SW 1271 (cell line): ENCODE data around the gene B3GALT5.
"Not testable (repeated sequence)": the region's sequence is repeated elsewhere in the genome, so short reads cannot be mapped to it uniquely, and the experiment has no call there.

Source experiments
- DNase-seq, 2 experiments: peaks; one replicate each; lab custom pipeline; 2025; lab: John Stamatoyannopoulos, UW

The B3GALT5 gene

DNA sequence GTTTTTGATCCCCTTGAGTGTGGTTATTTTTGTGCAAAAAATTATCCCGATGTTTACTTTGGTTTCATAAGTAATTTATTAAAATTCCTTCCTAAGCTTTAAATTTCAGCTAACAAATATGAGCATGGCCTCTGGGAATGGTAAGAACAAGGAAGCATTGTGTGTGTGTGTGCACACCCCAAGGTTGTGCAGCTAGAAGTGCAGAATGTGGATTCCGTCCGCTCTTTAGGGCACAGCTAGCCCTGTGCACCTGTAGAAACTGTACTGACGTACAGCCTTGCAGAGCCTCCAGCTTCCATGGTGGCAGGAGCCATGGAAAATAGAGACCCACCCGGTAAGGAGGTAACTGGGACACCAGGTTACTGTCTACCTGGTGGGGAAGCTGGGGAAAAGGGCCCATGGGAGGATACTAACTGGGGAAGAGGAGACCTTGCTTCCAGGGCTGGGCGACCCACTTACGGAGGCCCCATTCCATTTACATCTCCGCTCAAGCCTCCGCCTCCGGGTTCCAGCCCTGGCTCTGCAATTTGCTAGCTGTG, 54.7 kb downstream of the B3GALT5 start:
- no peak for DNase-seq

DNA sequence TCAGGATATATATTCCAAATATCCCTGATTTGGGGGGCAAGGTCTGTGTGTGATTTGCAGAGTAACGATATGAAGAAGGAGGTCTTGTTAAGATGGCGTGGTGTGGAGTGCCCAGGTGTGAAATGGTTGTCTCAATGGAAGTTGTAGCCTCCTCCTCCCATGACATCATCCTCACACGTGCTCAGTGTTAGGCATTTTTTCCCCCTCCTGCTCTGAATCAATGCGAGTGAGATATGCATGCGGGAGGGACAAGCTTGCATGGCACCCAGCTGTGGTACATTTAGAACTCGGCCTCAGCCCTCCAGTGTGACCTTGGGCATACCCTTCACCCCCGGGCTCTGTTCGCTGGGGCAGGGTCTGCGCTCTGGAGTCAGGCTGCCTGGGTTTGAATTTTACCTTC, 55.6 kb downstream of the B3GALT5 start:
- DNase-seq = no peak

DNA sequence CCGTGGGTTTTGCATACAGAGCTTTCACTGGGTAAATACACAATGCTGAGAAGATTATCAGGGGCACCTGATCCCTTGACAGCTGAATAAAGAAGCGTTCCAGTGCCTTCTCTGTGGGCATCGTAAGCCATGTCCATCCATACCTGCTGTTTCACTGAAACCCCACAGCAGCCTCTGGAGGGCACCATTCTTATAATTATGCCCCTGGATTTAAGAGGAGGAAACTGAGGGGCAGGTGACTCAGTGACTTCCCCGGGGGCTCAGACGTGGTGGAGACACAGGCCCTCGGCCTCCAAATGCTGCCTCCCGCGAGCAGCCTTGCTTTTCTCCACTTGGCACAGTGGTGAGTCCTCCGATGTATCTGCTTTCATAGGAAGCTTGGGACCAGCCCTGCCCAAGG, 56.7 kb downstream of the B3GALT5 start:
- DNase-seq = no peak

DNA sequence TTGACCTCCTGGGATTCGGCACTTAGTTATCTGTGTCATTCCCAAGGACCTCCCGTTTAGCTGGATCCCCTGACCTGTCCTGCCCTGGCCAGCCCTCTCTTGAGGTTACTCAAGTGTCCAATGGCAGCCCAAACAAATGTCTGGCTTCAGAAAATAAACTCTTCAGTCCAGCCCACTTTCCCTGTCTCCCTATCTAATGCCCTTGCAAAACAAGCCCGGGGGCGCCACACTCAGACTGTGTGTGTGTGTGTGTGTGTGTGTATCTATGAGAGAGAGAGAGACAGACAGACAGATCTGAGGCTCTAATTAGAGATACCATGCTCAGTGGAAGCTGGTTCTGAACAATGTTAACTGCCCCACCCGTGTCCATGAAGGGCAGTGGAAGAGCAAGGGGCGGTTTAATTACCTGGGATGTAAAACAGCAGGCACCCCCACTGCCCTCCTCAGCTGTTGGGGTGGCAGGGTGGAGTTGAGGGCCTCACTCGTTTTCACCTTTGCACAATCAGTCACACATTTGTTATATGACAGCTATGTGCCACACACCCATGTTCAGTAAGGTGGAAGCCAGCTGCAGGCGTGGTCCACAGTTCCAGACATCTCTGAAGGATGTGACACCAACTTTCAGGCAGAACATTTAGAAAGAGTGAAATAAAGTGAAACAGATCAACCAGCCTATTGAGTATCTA, 57.4 kb downstream of the B3GALT5 start:
- DNase-seq = no peak

DNA sequence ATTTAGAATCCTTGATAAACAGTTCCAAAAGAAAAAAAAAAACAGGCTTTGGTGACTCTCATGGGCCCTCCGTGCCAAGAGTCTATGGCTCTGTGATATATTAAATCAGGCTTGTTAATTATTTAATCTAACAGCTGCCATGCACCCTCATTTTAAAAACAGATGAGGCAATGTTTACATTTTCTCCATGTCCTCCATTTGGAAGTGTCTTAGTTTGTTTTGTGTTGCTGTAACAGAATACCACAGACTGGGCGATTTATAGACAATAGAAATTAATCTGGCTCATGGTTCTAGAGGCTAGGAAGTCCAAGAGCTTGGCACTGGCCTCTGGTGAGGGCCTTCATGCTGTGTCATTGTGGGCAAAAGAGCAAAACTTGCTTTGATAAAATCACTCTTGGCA, 58.0 kb downstream of the B3GALT5 start:
- DNase-seq = no peak

DNA sequence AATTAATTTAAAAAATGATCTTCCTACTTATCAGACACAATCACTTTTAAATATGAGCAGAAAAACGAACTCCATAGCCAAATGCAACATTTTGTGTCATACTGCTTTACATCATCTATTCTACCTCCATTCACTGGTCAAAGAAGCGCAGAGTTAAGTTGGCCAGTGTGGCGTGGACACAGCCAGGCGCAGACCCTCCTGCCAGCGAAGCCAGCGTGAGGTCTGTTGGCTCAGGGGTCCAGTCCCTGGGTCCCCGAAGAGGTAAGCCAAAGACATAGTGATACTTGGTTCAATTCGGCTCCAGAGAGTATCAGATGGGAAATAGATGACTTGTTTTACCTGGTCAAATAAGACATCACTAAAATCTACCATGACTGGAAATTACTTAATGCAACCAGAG, 59.2 kb downstream of the B3GALT5 start:
- no peak for DNase-seq

DNA sequence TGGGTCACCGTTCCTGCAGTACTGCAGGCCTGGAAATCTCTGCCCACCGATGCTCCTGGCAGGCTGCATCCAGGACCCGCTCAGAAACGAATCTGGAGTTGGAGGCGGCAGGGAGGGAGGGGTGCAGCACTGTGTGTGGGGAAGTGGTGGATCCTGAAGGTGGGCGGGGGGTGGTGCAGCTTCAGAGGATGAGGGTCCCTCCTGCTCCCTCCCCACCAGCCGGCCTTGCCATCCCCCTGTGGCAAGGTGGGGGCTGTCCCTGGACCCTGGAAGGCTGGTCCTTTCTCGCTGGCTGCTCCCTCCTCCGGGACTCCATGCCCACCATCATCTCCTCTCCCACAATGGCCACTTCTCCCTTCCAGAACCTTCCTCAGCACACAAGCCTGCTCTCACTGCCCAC, 60.4 kb downstream of the B3GALT5 start:
- DNase-seq = no peak

DNA sequence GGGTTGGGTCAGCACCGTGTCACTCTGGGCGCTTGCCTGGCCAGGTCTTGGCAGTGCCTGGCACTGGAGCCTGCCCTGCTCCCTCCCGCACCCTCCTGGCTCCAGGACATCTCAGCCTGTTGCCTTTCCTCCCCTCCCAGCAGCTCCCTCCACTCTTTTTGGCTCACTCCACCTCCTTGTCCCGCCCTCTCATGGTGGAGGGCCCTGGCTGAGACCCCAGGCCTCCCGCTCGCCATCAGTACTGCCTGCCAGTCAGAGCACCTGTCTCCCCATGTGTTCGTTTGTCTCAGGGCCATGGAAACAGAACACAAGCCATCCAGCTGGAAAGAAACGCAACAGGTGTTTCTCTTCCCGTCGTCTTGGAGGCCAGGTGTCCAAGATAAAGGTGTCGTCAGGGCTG, 61.0 kb downstream of the B3GALT5 start:
- DNase-seq = no peak

DNA sequence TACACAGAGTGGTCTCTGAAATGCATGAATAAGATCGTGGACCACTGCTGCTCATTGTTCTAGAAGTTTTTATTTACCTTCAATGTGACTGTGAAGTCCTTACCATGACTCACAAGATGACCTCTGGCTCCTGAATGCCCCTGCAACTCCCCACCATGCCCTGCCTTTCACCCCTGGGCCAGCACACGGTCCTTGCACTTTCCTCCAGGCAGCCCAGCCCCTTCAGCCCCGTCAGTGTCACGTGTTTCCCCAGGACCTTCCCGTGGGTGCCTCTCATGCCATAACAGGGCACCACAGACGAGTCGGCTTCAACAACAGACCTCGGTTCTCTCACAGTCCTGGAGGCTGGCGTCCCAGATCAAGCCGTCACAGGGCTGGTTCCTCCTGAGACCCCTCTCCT, 62.1 kb downstream of the B3GALT5 start:
- DNase-seq = no peak

DNA sequence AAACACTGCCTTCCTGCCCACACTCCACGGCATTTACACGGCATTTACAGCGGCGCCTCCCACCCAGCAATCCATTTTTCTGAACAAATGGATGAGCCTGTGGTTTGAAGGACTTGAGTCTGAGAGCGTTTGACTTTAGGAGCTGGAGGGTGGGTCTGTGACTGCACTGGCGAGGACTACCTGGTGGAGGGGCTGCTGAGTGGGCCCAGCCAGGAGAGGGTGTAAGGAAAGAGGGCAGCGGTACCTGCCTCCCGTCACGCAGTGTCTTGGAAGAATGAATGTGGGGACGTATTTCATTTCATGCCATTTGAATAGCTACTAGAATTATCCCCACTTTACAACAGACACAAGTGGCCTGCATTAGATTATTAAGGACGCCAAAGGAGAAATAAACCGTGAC, 62.9 kb downstream of the B3GALT5 start:
- DNase-seq = no peak

DNA sequence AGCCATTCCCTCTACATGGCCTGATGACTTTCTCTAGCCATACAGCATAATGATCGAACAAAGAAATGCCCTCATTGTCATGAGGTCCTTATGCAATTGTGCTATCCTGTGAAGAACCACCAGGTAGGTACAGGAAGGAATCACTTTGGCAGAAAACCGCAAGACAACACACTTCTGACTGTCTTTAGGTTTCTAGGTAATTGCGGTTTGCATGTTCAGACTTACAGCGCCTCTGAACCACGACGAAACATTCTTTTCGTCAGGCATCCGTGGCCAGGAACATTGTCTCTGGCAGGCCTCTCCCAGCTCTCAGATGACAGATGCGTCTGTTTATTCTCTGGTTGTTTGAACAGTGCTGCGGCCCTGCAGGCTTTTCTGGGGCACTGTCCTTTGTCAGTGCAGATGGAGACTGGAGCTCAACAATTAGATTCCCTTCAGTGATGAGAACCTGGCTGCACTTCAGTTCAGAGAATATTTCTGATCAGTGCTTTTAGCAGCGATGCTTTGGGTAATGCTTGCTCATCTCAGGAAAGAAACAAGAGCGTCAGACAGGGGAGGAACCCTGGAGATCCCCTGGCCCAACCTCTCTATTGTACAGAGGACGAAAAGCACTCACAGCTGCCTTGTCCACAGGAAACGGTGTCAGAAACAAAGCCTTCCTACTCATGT, 63.4 kb downstream of the B3GALT5 start:
- DNase-seq = no peak

DNA sequence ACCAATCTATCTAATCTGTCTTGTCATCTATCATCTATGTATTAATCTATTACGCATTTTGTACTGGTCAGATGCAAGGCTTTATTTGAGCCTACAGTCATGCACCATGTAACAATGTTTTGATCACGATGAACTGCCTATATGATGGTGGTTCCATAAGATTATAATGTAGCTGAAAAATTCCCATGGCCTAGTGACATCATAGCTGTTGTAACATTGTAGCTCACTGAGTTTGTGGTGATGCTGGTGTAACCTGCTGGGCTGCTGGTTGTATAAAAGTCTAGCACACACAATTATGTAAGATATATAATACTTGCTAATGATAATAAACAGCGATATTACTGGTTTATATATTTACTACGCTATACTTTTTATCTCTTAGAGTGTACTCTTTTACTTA, 67.5 kb downstream of the B3GALT5 start:
- no peak for DNase-seq

DNA sequence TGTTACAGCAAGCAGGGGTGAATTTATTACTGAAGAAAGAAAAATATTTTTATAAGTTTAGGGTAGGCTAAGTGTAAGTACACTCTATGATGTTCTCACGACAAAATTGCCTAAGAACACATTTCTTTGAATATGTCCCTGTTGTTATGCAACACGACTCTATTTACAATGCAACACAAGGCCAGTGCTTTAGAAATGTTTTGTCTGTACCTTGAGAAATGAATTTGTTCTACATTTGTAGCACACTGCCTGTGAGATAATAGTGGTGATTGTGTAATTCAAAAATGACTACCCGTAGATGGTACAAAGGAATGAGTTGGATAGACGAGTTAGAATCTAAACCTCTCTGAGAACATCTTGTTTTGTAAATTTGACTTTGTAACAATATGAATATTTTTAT, 68.5 kb downstream of the B3GALT5 start:
- DNase-seq = no peak

DNA sequence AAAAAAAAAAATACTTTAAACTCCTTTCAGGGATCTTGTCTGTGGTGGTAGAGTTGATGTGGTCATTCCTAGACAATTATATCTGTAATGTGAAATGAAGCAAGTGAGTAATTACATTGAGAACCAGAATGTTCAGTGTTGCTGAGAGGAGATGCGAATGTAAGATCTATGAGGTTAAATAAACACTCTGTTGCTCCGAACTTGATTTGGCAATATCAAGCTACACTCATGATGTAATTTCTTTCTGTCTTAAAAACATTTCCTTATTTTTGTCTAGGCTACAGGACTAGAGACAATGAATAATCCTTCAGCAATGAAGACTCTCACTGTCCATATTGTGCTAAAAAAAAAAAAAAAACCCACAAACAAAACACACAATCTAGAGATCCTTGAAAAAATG, 69.1 kb downstream of the B3GALT5 start:
- no peak for DNase-seq

DNA sequence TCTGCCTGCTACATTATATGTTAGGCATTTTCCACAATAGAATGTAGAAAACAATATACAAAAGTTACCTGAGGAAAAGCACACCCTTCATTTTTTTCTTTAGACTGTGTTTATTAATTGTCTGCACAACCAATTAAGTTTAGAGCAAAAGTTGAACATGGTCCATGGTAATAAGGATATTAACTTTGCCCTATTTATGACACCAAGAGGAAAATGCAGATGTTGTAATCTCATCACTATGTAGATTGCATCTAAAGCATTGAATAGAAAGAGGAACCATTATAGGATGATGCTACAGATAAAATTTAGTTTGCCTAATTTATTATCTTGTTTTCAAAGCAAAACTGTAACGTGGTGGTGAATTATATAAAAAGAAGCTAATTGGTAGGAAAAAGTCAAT, 72.5 kb downstream of the B3GALT5 start:
- no peak for DNase-seq

DNA sequence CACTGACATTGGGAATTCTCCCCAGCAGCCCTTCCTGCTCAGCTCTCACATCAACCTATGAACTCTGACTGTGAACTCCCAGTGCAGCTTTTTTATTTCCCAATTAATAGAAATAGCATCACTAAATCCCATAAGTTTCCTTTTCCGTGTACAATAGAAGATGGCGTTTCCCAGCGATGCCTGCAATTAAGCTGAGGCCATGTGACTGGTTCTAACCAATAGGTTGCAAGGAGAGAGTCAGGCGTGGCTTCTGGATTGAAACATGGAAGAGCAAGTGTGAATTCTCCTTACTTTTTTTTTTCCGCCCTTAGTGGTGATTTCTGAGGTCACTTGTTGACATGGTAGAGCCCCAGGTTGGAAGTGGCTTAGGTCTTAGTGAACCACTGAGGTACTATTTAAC, 73.3 kb downstream of the B3GALT5 start:
- no peak for DNase-seq

DNA sequence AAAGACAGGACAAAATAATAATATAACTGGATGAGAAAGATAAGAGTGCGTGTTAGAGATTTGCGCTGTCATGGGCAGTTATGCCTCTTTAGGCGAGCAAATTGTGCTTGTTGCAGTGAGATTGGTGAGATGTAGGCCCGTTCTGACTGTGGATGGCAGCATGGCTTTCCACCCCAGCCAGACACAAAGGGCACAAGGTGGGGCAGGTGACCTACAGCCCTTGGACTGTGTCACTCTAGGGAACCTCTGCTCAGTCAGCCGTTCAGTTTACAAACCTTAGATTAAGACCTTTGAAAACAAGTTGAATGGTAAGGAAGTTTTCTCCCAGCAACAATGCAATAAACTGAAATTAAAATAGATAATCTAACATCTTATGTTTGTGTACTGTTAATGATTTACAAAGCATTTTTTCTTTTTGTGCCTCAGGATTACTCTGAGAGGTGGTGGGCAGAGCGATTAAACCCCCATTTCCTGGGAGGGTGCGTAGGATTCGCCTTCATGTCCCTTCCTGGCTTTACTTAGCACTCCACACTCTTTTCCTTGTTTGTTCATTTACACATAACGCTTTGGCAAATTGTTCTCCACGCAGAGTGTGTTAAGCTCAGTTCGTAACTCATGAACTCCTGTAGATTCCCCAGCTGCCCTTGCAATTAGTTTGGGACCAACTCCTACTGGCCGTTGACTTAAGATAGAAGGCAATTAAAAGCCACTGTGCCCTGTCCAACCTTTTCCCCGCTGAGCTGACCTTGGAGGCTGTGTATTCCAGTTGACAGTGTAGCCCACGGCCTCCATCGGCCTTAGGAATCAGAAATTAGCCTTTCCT, 74.1 kb downstream of the B3GALT5 start:
- DNase-seq = no peak

DNA sequence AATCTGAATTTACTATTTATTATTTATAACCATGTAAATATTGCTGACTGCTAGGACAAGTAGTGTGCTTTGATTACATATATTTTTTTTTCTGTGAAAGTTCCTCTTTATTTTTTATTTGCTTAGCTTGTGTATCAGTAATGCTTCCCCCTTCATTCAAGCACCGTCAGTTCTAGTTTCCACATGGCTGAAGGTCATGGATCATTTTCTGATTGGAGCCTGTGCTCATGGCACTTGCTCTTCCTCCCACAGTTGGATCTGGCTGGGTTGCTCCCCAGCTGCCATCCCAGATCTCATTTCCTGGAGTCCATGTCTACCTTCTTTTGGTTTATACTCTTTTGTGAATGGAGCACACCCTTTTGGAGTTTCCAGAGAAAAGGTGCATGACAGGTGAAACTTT, 75.3 kb downstream of the B3GALT5 start:
- DNase-seq = no peak

DNA sequence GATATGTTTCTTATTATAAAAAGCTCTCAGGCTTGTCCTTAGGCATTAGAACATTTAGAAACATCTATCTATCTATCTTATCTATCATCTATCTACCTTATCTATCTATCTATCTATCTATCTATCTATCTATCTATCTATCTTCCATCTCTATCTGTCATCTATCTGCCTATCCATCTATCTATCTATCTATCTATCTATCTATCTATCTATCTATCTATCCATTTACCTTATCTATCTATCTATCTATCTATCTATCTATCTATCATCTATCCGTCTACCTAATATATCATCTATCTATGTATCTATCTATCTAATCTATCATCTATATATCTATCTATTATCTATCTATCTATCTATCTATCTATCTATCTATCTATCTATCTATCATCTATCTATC, 77.1 kb downstream of the B3GALT5 start:
- DNase-seq = not testable (repeated sequence)

DNA sequence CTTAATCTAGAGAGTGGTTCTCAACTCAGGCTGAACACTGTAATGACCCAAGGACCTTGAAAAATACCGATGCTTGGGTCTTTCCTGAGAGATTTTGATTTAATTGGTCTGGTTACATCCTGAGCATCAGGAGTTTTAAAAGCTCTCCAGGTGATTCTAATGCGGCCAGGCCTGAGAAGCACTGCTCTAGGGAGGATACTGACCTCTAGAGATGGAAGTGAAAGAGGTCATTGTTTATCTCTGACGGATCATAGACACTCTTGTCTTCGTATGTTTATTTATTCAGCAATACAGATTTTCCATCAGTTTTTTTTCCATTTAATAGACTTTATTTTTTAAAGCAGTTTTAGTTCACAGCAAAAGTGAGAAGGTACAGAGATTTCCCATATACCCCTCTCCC, 77.7 kb downstream of the B3GALT5 start:
- no peak for DNase-seq

DNA sequence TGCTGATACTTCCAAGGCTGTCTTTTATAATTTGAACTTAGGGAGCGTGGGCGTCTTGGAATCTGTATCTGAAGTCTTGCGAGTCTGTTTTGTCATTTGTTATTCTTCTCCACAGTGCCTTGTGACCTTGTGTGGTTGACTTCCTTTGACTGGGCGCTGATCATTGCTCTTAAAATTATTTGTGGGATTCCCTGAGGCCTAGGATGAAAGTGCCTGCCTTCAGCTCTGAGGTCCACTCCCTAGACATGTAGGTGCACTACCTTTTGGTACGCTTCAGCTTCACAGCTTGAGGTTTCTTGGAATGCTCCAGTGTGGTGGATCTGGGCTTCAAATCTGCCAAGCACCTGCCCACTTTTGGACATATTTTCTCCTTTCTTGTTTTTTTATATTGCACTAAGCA, 82.0 kb downstream of the B3GALT5 start:
- DNase-seq = no peak

DNA sequence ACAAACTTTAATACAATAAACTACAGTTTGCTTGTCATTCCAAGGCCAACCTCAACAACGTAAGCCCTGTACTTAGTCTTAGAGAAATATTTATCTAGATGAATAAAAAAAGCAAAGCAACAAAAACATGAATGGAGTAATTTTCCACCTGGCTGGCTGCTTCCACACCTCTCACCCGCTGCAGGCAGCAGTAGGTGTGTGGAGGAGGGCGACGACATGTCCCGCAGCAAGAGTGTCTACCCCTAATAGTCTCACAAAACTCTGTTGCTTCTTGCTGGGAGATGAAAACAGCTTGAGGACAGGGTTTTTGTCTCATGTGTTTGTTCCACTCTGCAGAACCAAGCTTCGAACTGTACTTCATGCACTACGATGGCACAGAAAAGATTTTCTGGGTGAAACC, 83.5 kb downstream of the B3GALT5 start:
- no peak for DNase-seq

DNA sequence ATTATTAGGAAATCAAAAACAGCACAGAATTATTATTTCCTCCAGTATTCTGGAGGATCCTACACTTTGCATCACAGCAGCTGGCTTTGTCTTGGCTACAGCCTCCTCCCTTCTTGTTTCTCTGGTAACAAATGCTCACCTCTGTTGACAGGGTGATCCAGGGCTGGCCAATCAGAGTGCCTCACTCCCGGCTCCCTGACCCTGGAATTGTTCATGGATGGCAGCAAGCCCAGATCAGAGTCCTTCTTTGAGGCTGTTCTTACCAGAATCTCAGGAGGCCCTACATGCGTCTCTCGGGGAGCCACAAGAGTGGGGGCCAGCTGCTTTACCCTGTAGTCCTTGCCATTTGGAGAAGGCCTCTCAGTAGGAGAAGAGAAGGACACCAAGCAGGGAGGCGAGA, 83.9 kb downstream of the B3GALT5 start:
- DNase-seq = no peak
